Liver (tissue), 9 donors: ENCODE results near the gene PTGDR. TPM values are rescaled to one million over a fixed set of nuclear protein-coding genes. Genes with fewer than 3 reads are reported as not detected.

ENCODE experiments used
- DNase-seq: peaks from one replicate; pipeline ENCODE4 v3.0.0-alpha.2; 2017; ENCODE audit warnings: low spot score
- H3K27ac ChIP-seq, 2 donors: one replicate each; pipeline ENCODE4 v1.7.0; 2013; ENCODE audit warnings: inconsistent platforms in 2 of 2, low read length in 2 of 2, control low read depth in 1 of 2, low read depth in 1 of 2, mild to moderate bottlenecking in 1 of 2
- H3K27me3 ChIP-seq, 4 donors: one replicate each; pipeline versions ENCODE4 v1.6.1 to v1.7.0; 2013; ENCODE audit warnings: low read length in 3 of 4, inconsistent platforms in 1 of 4, mild to moderate bottlenecking in 1 of 4, moderate library complexity in 1 of 4; ENCODE audit not compliant: control insufficient read depth in 4 of 4, insufficient read depth in 4 of 4
- H3K36me3 ChIP-seq, 4 donors: one replicate each; pipeline versions ENCODE4 v1.6.1 to v1.7.0; 2013; ENCODE audit warnings: low read length in 3 of 4, mild to moderate bottlenecking in 3 of 4, low read depth in 1 of 4, moderate library complexity in 1 of 4; ENCODE audit not compliant: control insufficient read depth in 4 of 4, insufficient read depth in 3 of 4
- H3K4me1 ChIP-seq, 4 donors: one replicate each; pipeline versions ENCODE4 v1.6.1 to v1.7.0; 2013; ENCODE audit warnings: low read length in 3 of 4, mild to moderate bottlenecking in 3 of 4, moderate library complexity in 1 of 4; ENCODE audit not compliant: control insufficient read depth in 4 of 4, insufficient read depth in 4 of 4
- H3K4me3 ChIP-seq, 3 donors: one replicate each; pipeline versions ENCODE4 v1.6.1 to v1.7.0; 2013; ENCODE audit warnings: low read length in 3 of 3, control low read depth in 1 of 3, low read depth in 1 of 3, mild to moderate bottlenecking in 1 of 3
- H3K9ac ChIP-seq, 2 donors: one replicate each; pipeline ENCODE4 v1.7.0; 2013; ENCODE audit warnings: low read length in 2 of 2, mild to moderate bottlenecking in 2 of 2, moderate library complexity in 2 of 2, control low read depth in 1 of 2, low read depth in 1 of 2
- H3K9me3 ChIP-seq, 4 donors: one replicate each; pipeline versions ENCODE4 v1.6.1 to v1.7.0; 2013; ENCODE audit warnings: low read length in 3 of 4; ENCODE audit not compliant: control insufficient read depth in 4 of 4
- EGR1 ChIP-seq, 2 donors: IDR thresholded peaks; 2 replicates each; pipeline ENCODE4 v1.6.1; 2016 to 2018; ENCODE audit warnings: antibody characterized with exemption in 2 of 2, low read depth in 2 of 2
- FOXA2 ChIP-seq: IDR thresholded peaks from 2 replicates; pipeline ENCODE4 v1.6.1; 2016; ENCODE audit warnings: antibody characterized with exemption
- HNF4A ChIP-seq, 2 donors: conservative IDR thresholded peaks; 2 replicates each; pipeline ENCODE4 v1.6.1; 2016; ENCODE audit warnings: antibody characterized with exemption in 2 of 2, mild to moderate bottlenecking in 2 of 2
- HNF4G ChIP-seq: IDR thresholded peaks from 2 replicates; pipeline ENCODE4 v1.6.1; 2016; ENCODE audit warnings: antibody characterized with exemption
- NR2F2 ChIP-seq: IDR thresholded peaks from 2 replicates; pipeline ENCODE4 v1.6.1; 2016; ENCODE audit warnings: antibody characterized with exemption
- RAD21 ChIP-seq, 2 donors: IDR thresholded peaks; 2 replicates each; pipeline ENCODE4 v1.6.1; 2016; ENCODE audit warnings: antibody characterized with exemption in 2 of 2, mild to moderate bottlenecking in 2 of 2
- RXRA ChIP-seq, 2 donors: IDR thresholded peaks; 2 replicates each; pipeline ENCODE4 v1.6.1; 2017 to 2018; ENCODE audit warnings: antibody characterized with exemption in 2 of 2, mild to moderate bottlenecking in 1 of 2
- TAF1 ChIP-seq: conservative IDR thresholded peaks from 2 replicates; pipeline ENCODE4 v1.6.1; 2016; ENCODE audit warnings: antibody characterized with exemption, mild to moderate bottlenecking
- WGBS: extraction: QIAGEN DNeasy Blood & Tissue Kit; methylation state at CpG from one replicate; pipeline ENCODE4 v1.1.7; 2013; 5-methylcytosine and 5-hydroxymethylcytosine counted together
- polyA plus RNA-seq, 2 donors: library from polyadenylated mRNA; stranded (reverse) in 1 of 2; unstranded in 1 of 2; fragments of 200-250 nt in 1 of 2; fragments of >200 nt in 1 of 2; fragmentation: Nextera tagmentation in 1 of 2; extraction: Ambion mirVana in 1 of 2; gene quantifications; one replicate each; pipeline versions ENCODE4 v1.2.1 to v1.2.3, GENCODE V29; 2013 to 2015
- total RNA-seq, 2 donors: library from RNA; depleted of rRNA; stranded (reverse); fragments of >200 nt; gene quantifications; one replicate each; pipeline ENCODE4 v1.2.3, GENCODE V29; 2014
- TF ChIP-seq, protein P1 (sequence below): fragments of 150-350 bp; IDR thresholded peaks from 2 replicates; pipeline ENCODE4 v1.5.1; 2017; ENCODE audit warnings: improper control_type of control experiment, low read depth, low read length; ENCODE audit not compliant: missing input control
- TF ChIP-seq, protein P2 (sequence below): IDR thresholded peaks from 2 replicates; pipeline ENCODE4 v1.6.1; 2016; ENCODE audit warnings: antibody characterized with exemption
- TF ChIP-seq, protein P3 (sequence below): IDR thresholded peaks from 2 replicates; pipeline ENCODE4 v1.6.1; 2016; ENCODE audit warnings: antibody characterized with exemption, mild to moderate bottlenecking
- donor health status: healthy.
- donor health status: healthy.
- donor health status: healthy.
- donor health status: healthy.
- donor health status: healthy.

Gene PTGDR
- total and polyA plus RNA-seq, 4 donors = 0.14 to 1.4 (median 0.44) TPM

DNA sequence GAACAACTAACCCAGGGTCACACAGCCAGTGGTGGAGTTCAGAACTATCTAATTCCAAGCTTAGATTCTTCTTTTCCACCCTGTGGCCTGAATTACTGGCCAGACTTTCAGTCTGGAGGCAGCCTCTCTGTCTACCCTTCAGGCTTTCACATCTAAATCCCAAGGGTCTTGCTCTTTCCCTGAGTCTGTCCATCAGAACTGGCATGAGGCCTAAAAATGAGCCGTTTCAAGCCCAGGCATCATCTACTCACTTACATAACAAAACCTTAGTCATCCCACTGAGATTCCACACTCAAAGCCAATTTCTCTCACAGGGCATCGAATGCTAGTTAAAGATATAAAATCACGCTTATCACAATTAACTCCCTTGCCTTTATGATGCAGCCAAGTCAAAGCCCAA lies 1.3 kb upstream of the PTGDR start:
- Histone ChIP-seq H3K9ac (no peak overlapping the region), H3K27me3 (peaks cover 0 to 11% (median 6%) of the 10 kb centered on the region in 4 donors), H3K27ac (no peak overlapping the region), H3K4me1 (peaks cover 2 to 15% (median 7%) of the 10 kb centered on the region in 4 donors), H3K4me3 (no peak overlapping the region), H3K36me3 (no peaks in the 10 kb centered on the region), H3K9me3 (no peaks in the 10 kb centered on the region)
- TF ChIP-seq, protein P1, sequence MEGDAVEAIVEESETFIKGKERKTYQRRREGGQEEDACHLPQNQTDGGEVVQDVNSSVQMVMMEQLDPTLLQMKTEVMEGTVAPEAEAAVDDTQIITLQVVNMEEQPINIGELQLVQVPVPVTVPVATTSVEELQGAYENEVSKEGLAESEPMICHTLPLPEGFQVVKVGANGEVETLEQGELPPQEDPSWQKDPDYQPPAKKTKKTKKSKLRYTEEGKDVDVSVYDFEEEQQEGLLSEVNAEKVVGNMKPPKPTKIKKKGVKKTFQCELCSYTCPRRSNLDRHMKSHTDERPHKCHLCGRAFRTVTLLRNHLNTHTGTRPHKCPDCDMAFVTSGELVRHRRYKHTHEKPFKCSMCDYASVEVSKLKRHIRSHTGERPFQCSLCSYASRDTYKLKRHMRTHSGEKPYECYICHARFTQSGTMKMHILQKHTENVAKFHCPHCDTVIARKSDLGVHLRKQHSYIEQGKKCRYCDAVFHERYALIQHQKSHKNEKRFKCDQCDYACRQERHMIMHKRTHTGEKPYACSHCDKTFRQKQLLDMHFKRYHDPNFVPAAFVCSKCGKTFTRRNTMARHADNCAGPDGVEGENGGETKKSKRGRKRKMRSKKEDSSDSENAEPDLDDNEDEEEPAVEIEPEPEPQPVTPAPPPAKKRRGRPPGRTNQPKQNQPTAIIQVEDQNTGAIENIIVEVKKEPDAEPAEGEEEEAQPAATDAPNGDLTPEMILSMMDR = no peak
- TF ChIP-seq RAD21 (IDR thresholded peaks at IDR 0.05) (no peak), HNF4A (conservative IDR thresholded peaks at IDR 0.05) (no peak), HNF4G (no peak), NR2F2 (no peak), FOXA2 (no peak), EGR1 (IDR thresholded peaks at IDR 0.05; ENCODE audit: low read depth in 2 of 2) (no peak), TAF1 (no peak)
- TF ChIP-seq, protein P2, sequence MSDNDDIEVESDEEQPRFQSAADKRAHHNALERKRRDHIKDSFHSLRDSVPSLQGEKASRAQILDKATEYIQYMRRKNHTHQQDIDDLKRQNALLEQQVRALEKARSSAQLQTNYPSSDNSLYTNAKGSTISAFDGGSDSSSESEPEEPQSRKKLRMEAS = no peak
- 69% methylated on average over 3 of the region's 3 CpGs for WGBS
- DNase-seq = no peak

DNA sequence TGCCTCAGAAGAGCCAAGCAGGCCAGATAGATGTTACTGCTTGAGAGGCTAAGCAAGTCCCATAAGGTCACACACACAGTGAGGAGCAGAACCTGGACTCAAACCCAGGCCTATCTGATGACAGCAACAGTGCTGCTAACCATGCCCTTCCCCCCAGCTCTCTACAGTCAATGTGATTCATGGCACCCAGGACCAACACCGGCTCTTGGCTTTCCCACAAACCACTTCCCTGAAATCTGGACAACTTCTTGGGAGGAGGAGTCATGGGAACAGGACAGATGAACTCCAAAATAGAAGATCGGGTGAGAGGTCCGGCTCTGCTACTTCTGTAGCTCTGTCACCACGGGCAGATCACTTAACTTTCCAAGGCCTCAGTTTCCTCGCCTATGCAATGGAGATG lies 716 bp upstream of the PTGDR start:
- Histone ChIP-seq H3K4me3 (no peak overlapping the region), H3K27me3 (peaks cover 0 to 11% (median 6%) of the 10 kb centered on the region in 4 donors), H3K9ac (no peak overlapping the region), H3K27ac (no peak overlapping the region), H3K36me3 (no peaks in the 10 kb centered on the region), H3K4me1 (peaks cover 2 to 15% (median 7%) of the 10 kb centered on the region in 4 donors), H3K9me3 (no peaks in the 10 kb centered on the region)
- TF ChIP-seq, protein P2 = no peak
- WGBS = 62% methylated on average over 5 of the region's 5 CpGs
- no peak for DNase-seq

DNA sequence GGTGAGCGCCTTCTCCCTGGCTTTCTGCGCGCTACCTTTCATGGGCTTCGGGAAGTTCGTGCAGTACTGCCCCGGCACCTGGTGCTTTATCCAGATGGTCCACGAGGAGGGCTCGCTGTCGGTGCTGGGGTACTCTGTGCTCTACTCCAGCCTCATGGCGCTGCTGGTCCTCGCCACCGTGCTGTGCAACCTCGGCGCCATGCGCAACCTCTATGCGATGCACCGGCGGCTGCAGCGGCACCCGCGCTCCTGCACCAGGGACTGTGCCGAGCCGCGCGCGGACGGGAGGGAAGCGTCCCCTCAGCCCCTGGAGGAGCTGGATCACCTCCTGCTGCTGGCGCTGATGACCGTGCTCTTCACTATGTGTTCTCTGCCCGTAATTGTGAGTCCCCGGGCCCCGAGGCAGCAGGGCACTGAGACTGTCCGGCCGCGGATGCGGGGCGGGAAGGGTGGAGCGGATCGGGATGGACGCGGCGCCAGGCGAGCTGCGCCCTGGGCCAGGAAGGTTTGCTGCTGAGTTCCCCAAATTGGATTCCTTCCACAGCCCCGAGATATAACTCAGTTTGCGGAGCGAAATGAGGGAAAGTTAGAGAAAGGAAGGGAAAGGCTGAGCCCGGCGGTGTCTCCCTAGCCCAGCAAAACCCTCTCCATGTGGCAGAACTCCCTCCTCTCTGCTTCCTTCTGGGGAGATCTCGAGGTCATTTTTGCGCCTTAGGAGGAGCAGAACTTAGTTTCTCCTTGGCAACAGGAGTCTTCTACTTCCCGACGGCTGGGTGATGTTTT lies 972 bp downstream of the PTGDR start:
- TF ChIP-seq FOXA2 (no peak), RXRA (IDR thresholded peaks at IDR 0.05) (no peak), RAD21 (IDR thresholded peaks at IDR 0.05) (no peak)
- TF ChIP-seq, protein P3, sequence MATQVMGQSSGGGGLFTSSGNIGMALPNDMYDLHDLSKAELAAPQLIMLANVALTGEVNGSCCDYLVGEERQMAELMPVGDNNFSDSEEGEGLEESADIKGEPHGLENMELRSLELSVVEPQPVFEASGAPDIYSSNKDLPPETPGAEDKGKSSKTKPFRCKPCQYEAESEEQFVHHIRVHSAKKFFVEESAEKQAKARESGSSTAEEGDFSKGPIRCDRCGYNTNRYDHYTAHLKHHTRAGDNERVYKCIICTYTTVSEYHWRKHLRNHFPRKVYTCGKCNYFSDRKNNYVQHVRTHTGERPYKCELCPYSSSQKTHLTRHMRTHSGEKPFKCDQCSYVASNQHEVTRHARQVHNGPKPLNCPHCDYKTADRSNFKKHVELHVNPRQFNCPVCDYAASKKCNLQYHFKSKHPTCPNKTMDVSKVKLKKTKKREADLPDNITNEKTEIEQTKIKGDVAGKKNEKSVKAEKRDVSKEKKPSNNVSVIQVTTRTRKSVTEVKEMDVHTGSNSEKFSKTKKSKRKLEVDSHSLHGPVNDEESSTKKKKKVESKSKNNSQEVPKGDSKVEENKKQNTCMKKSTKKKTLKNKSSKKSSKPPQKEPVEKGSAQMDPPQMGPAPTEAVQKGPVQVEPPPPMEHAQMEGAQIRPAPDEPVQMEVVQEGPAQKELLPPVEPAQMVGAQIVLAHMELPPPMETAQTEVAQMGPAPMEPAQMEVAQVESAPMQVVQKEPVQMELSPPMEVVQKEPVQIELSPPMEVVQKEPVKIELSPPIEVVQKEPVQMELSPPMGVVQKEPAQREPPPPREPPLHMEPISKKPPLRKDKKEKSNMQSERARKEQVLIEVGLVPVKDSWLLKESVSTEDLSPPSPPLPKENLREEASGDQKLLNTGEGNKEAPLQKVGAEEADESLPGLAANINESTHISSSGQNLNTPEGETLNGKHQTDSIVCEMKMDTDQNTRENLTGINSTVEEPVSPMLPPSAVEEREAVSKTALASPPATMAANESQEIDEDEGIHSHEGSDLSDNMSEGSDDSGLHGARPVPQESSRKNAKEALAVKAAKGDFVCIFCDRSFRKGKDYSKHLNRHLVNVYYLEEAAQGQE = no peak
- H3K4me3 ChIP-seq = peak overlapping the region in 2 of 3 donors; percentile 29 to 37
- H3K27me3 ChIP-seq = peaks cover 0 to 11% (median 6%) of the 10 kb centered on the region in 4 donors
- H3K4me1 ChIP-seq = peaks cover 2 to 15% (median 7%) of the 10 kb centered on the region in 4 donors
- no peaks in the 10 kb centered on the region for H3K9me3 ChIP-seq
- DNase-seq = no peak
- no peaks in the 10 kb centered on the region for H3K36me3 ChIP-seq
- 2% methylated on average over 54 of the region's 54 CpGs for WGBS
- no peak overlapping the region for H3K9ac ChIP-seq
- peak overlapping the region in 1 of 2 donors; percentile 8 for H3K27ac ChIP-seq
